Activated CD4-positive, alpha-beta memory T cell treated with anti-CD3 and anti-CD28 coated beads for 36 hours (primary cell): ENCODE measurements around the gene EHBP1. TPM values are rescaled to one million over a fixed set of nuclear protein-coding genes. Genes with fewer than 3 reads are reported as not detected.
"Not testable (repeated sequence)": the region's sequence is repeated elsewhere in the genome, so short reads cannot be mapped to it uniquely, and the experiment has no call there.

Source experiments
- CTCF ChIA-PET: fragments of 350-600 bp; sonication (Branson Sonifier 250); formaldehyde crosslinking; loops from one replicate; lab custom pipeline; 2021; ENCODE audit warnings: antibody characterized with exemption, inconsistent platforms; lab: Charles Lee
- POLR2A ChIA-PET: fragments of 350-600 bp; sonication (Branson Sonifier 250); formaldehyde crosslinking; loops from one replicate; lab custom pipeline; 2021; ENCODE audit warnings: antibody characterized with exemption; lab: Charles Lee
- DNase-seq: peaks from one replicate; pipeline ENCODE4 v3.0.0-alpha.2; 2020
- H3K27ac Mint-ChIP-seq: one replicate; pipeline ENCODE4 v1.8.0; 2021; ENCODE audit warnings: mixed read lengths
- H3K27me3 Mint-ChIP-seq: one replicate; pipeline ENCODE4 v1.8.0; 2021; ENCODE audit warnings: mixed read lengths
- H3K36me3 Mint-ChIP-seq: one replicate; pipeline ENCODE4 v1.8.0; 2021; ENCODE audit warnings: mixed read lengths
- H3K4me1 Mint-ChIP-seq: one replicate; pipeline ENCODE4 v1.8.0; 2021; ENCODE audit warnings: low read depth, mixed read lengths
- H3K4me3 Mint-ChIP-seq: one replicate; pipeline ENCODE4 v1.8.0; 2021; ENCODE audit warnings: mild to moderate bottlenecking, mixed read lengths
- H3K9me3 Mint-ChIP-seq: one replicate; pipeline ENCODE4 v1.8.0; 2021; ENCODE audit warnings: mixed read lengths
- intact Hi-C: fragments of 100-400 bp; cut with micrococcal nuclease; formaldehyde crosslinking; loops from one replicate; pipeline ENCODE4 v1.15.1; 2023
- total RNA-seq, 2 experiments: library from RNA; stranded (reverse); gene quantifications; one replicate each; pipeline ENCODE4 v1.2.3, GENCODE V29; 2021

Gene EHBP1
- total RNA-seq, 2 experiments from 2014 or later: 23.5 to 23.6 TPM

DNA sequence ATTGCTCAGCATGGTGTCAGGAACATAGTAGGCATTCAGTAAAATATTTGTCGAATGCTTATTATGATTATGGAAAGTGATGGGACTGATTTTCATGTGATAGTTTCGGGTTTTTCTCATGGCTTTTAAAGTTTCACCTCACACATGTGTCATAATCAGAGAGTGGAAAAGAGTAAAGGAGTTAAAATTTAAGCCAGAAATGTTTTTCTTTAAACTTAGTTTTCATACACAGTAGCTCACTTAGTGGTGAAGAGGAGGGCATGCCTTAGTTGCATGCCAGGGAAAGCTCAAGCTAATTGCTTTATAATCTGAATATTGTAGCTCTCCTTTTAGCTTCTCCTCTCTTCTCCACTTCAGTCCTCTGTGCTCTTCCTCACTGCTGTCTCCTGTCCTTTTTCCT is 38.0 kb downstream of the EHBP1 start:
- Mint-ChIP-seq H3K4me1 (peaks cover 3% of the 10 kb centered on the region), H3K27ac (no peak overlapping the region), H3K4me3 (no peak overlapping the region), H3K36me3 (peaks cover 7% of the 10 kb centered on the region), H3K27me3 (no peaks in the 10 kb centered on the region), H3K9me3 (no peaks in the 10 kb centered on the region)
- intact Hi-C loops: no loop called here
- DNase-seq: no peak
- ChIA-PET CTCF (no interaction called here), POLR2A (no interaction called here)

DNA sequence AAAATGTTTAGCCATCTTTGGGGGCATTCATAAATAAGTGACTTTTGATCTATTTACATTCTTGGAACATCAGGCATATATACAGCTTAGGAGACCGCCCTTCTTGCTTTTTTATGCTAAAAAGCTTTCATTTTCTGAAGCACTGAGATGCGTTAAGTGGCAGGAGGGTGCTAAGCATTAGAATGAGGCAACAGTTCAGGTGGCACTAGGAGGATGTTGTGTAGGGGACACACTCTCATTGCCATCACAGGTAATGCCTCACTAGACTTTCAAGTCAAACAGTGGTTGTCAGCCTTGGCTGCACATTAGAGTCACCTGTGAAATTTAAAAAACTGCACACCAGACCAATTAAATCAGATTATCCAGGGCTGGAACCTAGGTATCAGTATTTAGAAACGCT is 39.1 kb downstream of the EHBP1 start:
- Mint-ChIP-seq H3K9me3 (peaks cover 2% of the 10 kb centered on the region), H3K36me3 (peaks cover 11% of the 10 kb centered on the region), H3K27me3 (no peaks in the 10 kb centered on the region), H3K4me1 (no peaks in the 10 kb centered on the region), H3K27ac (no peak overlapping the region), H3K4me3 (no peak overlapping the region)
- DNase-seq: no peak
- intact Hi-C loops: no loop called here
- ChIA-PET CTCF (no interaction called here), POLR2A (no interaction called here)

DNA sequence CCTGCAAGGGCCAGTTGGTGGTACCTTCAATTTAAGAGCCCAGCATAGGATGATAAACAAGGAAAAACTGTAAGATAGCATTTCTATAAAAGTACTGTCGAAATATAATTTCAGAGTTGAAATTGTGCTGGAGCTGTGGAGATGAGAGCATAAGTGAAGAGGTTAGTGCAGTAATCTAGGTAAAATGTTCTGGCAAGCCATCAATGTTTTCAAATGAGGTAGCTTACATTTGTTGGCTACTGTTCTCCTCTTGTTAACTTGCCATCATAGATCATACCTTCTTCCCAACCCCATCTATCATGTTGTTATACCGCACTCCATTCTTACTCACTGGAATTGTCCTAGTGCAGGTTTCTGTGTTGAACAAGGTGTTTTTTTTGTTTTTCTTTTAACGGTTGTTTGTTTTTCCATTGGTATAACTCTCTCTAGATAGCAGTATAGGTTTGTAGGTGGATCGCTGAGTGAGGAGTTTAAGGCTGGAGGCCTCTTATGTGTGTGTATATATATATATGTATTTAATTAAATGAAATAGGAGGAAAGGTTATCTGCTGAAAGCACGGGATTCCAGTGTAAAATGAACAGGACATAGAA is 40.5 kb downstream of the EHBP1 start:
- no peak for DNase-seq
- Mint-ChIP-seq H3K27ac (no peak overlapping the region), H3K9me3 (peaks cover 10% of the 10 kb centered on the region), H3K4me1 (no peaks in the 10 kb centered on the region), H3K27me3 (no peaks in the 10 kb centered on the region), H3K4me3 (no peak overlapping the region), H3K36me3 (peaks cover 22% of the 10 kb centered on the region)
- intact Hi-C loops: no loop called here
- ChIA-PET POLR2A (no interaction called here), CTCF (interaction anchor here (1.0 kb wide), 1 partner anchor 29 kb away, joined by 3 read pairs; no protein-coding TSS in a partner anchor)

- Mint-ChIP-seq H3K36me3 (peaks cover 29% of the 10 kb centered on the region), H3K4me1 (peaks cover under 1% of the 10 kb centered on the region), H3K9me3 (peaks cover 10% of the 10 kb centered on the region), H3K27ac (no peak overlapping the region), H3K4me3 (no peak overlapping the region), H3K27me3 (no peaks in the 10 kb centered on the region)
- CTCF ChIA-PET: no interaction called here
- no peak for DNase-seq
- intact Hi-C loops: no loop called here
- POLR2A ChIA-PET: interaction anchor here (0.7 kb wide), 1 partner anchor 296 kb away, joined by 4 read pairs; no protein-coding TSS in a partner anchor
These were observed 41.7 kb downstream of the EHBP1 start for GRCh38 chr2:62747169-62747568.

GRCh38 chr2:62747876-62748275 is 42.4 kb downstream of the EHBP1 start:
- Mint-ChIP-seq H3K9me3 (peaks cover 10% of the 10 kb centered on the region), H3K27me3 (no peaks in the 10 kb centered on the region), H3K4me1 (peaks cover 2% of the 10 kb centered on the region), H3K27ac (no peak overlapping the region), H3K36me3 (peaks cover 31% of the 10 kb centered on the region), H3K4me3 (no peak overlapping the region)
- intact Hi-C loops: no loop called here
- ChIA-PET CTCF (no interaction called here), POLR2A (no interaction called here)
- no peak for DNase-seq

DNA sequence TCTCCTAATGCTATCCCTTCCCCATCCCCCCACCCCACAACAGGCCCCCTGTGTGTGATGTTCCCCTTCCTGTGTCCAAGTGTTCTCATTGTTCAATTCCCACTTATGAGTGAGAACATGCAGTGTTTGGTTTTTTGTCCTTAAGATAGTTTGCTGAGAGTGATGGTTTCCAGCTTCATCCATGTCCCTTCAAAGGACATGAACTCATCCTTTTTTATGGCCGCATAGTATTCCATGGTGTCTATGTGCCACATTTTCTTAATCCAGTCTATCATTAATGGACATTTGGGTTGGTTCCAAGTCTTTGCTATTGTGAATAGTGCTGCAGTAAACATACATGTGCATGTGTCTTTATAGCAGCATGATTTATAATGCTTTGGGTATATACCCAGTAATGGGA is 43.6 kb downstream of the EHBP1 start:
- CTCF ChIA-PET, H3K4me1 Mint-ChIP-seq, H3K27ac Mint-ChIP-seq, H3K27me3 Mint-ChIP-seq, H3K4me3 Mint-ChIP-seq, POLR2A ChIA-PET, intact Hi-C loops, DNase-seq: not testable (repeated sequence)
- Mint-ChIP-seq H3K9me3 (peaks cover 10% of the 10 kb centered on the region), H3K36me3 (peaks cover 38% of the 10 kb centered on the region)

GRCh38 chr2:62757029-62757428 is 51.5 kb downstream of the EHBP1 start:
- no peaks in the 10 kb centered on the region for H3K27me3 Mint-ChIP-seq
- ChIA-PET CTCF (no interaction called here), POLR2A (no interaction called here)
- no peaks in the 10 kb centered on the region for H3K9me3 Mint-ChIP-seq
- peaks cover 16% of the 10 kb centered on the region for H3K36me3 Mint-ChIP-seq
- no peak overlapping the region for H3K4me3 Mint-ChIP-seq
- H3K4me1 Mint-ChIP-seq: peaks cover 2% of the 10 kb centered on the region
- no peak for DNase-seq
- intact Hi-C loops: no loop called here
- no peak overlapping the region for H3K27ac Mint-ChIP-seq

GRCh38 chr2:62760026-62760425 is 54.5 kb downstream of the EHBP1 start:
- Mint-ChIP-seq H3K4me3 (no peak overlapping the region), H3K4me1 (no peaks in the 10 kb centered on the region), H3K27ac (no peak overlapping the region), H3K27me3 (no peaks in the 10 kb centered on the region), H3K36me3 (peaks cover 3% of the 10 kb centered on the region), H3K9me3 (no peaks in the 10 kb centered on the region)
- ChIA-PET CTCF (interaction anchor here (0.8 kb wide), 1 partner anchor 303 kb away, joined by 3 read pairs; no protein-coding TSS in a partner anchor), POLR2A (no interaction called here)
- DNase-seq: no peak
- intact Hi-C loops: no loop called here

- CTCF ChIA-PET: no interaction called here
- H3K4me1 Mint-ChIP-seq: no peaks in the 10 kb centered on the region
- H3K27me3 Mint-ChIP-seq: no peaks in the 10 kb centered on the region
- intact Hi-C loops: no loop called here
- H3K9me3 Mint-ChIP-seq: no peaks in the 10 kb centered on the region
- POLR2A ChIA-PET: no interaction called here
- no peak overlapping the region for H3K27ac Mint-ChIP-seq
- DNase-seq: no peak
- no peak overlapping the region for H3K4me3 Mint-ChIP-seq
- H3K36me3 Mint-ChIP-seq: no peaks in the 10 kb centered on the region
These were observed 55.0 kb downstream of the EHBP1 start for GRCh38 chr2:62760555-62760954.

GRCh38 chr2:62765619-62766376 is 60.3 kb downstream of the EHBP1 start:
- DNase-seq: no peak
- Mint-ChIP-seq H3K4me3 (no peak overlapping the region), H3K27me3 (no peaks in the 10 kb centered on the region), H3K27ac (no peak overlapping the region), H3K4me1 (no peaks in the 10 kb centered on the region), H3K9me3 (no peaks in the 10 kb centered on the region), H3K36me3 (peaks cover 7% of the 10 kb centered on the region)
- CTCF ChIA-PET: interaction anchor here (2.7 kb wide), 1 partner anchor 10 kb away, joined by 12 read pairs; no protein-coding TSS in a partner anchor
- intact Hi-C loops: no loop called here
- POLR2A ChIA-PET: no interaction called here

DNA sequence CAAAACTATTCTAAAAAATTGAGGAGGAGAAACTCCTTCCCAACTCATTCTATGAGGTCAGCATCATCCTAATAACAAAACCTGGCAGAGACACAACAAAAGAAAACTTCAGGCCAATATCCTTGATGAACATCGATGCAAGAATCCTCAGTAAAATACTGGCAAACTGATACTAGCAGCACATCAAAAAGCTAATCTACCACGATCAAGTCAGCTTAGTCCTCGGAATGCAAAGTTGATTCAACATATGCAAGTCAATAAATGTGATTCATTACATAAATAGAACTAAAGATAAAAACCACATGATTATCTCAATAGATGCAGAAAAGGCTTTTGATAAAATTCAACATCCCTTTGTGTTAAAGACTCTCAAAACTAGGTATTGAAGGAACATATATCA is 63.1 kb downstream of the EHBP1 start:
- ChIA-PET POLR2A (no interaction called here), CTCF (interaction anchor here (0.6 to 1.7 kb wide), 2 partner anchors 181 to 312 kb away, joined by 3 to 9 read pairs; no protein-coding TSS in a partner anchor)

DNA sequence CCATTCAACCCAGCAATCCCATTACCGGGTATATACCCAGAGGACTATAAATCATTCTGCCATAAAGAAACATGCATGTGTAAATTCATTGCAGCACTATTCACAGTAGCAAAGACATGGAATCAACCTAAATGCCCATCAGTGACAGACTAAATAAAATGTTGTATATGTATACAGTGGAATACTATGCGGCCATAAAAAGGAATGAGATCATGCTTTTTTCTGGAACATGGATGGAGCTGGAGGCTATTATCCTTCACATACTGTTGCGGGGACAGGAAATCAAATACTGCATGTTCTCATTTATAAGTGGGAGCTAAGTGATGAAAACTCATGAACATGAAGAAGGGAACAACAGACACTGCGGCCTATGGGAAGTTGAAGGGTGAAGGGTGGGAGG is 65.1 kb downstream of the EHBP1 start:
- Mint-ChIP-seq H3K27ac (no peak overlapping the region), H3K9me3 (no peaks in the 10 kb centered on the region), H3K4me1 (peaks cover 4% of the 10 kb centered on the region), H3K4me3 (no peak overlapping the region), H3K27me3 (no peaks in the 10 kb centered on the region), H3K36me3 (peaks cover 7% of the 10 kb centered on the region)
- DNase-seq: no peak
- ChIA-PET POLR2A (no interaction called here), CTCF (interaction anchor here (0.9 to 7.2 kb wide), 2 partner anchors 314 to 654 kb away, joined by 3 to 173 read pairs; no protein-coding TSS in a partner anchor)
- intact Hi-C loops: no loop called here

More for the DNA sequence above, 63.1 kb downstream of the EHBP1 start:
- H3K9me3 Mint-ChIP-seq: no peaks in the 10 kb centered on the region
- no peak overlapping the region for H3K27ac Mint-ChIP-seq
- H3K36me3 Mint-ChIP-seq: peaks cover 7% of the 10 kb centered on the region
- DNase-seq: no peak
- H3K4me1 Mint-ChIP-seq: peaks cover 4% of the 10 kb centered on the region
- H3K4me3 Mint-ChIP-seq: no peak overlapping the region
- intact Hi-C loops: no loop called here
- H3K27me3 Mint-ChIP-seq: no peaks in the 10 kb centered on the region
